Measurements from ENCODE around the gene TCP11L2.
A peak's percentile ranks its signal among the peaks of the same experiment; 100 is the strongest.

Gene TCP11L2

GRCh38 chr12:106358396-106359241 is 56.1 kb downstream of the TCP11L2 start:
- Histone ChIP-seq H3K27ac (ENCODE audit: poor library complexity, severe bottlenecking) (peak overlapping the region; percentile 50), H3K36me3 (ENCODE audit: low read depth) (no peaks in the 10 kb centered on the region), H3K27me3 (ENCODE audit: insufficient read depth, poor library complexity, severe bottlenecking) (no peaks in the 10 kb centered on the region), H3K4me1 (ENCODE audit: insufficient read depth, poor library complexity, severe bottlenecking) (peaks cover 3% of the 10 kb centered on the region), H3K4me3 (ENCODE audit: severe bottlenecking) (peak overlapping the region; percentile 76), H3K9me3 (ENCODE audit: severe bottlenecking) (no peaks in the 10 kb centered on the region)
- no peak for TF ChIP-seq CTCF (IDR thresholded peaks at IDR 0.05; ENCODE audit: poor library complexity, severe bottlenecking)
- ATAC-seq (ENCODE audit: low read depth) (peak; percentile 13), DNase-seq (ENCODE audit: low spot score) (no peak)

- no peaks in the 10 kb centered on the region for H3K36me3 ChIP-seq (ENCODE audit: low read depth)
Observed at GRCh38 chr12:106359646-106360399, 57.3 kb downstream of the TCP11L2 start.

GRCh38 chr12:106360400-106360994 is 58.0 kb downstream of the TCP11L2 start:
- TF ChIP-seq CTCF (IDR thresholded peaks at IDR 0.05; ENCODE audit: poor library complexity, severe bottlenecking) = no peak
- Histone ChIP-seq H3K27ac (ENCODE audit: poor library complexity, severe bottlenecking) (no peak overlapping the region), H3K4me1 (ENCODE audit: insufficient read depth, poor library complexity, severe bottlenecking) (peaks cover 3% of the 10 kb centered on the region), H3K4me3 (ENCODE audit: severe bottlenecking) (no peak overlapping the region), H3K9me3 (ENCODE audit: severe bottlenecking) (no peaks in the 10 kb centered on the region), H3K27me3 (ENCODE audit: insufficient read depth, poor library complexity, severe bottlenecking) (no peaks in the 10 kb centered on the region), H3K36me3 (ENCODE audit: low read depth) (no peaks in the 10 kb centered on the region)
- DNase-seq (ENCODE audit: low spot score) (no peak), ATAC-seq (ENCODE audit: low read depth) (no peak)

More at GRCh38 chr12:106359646-106360399, 57.3 kb downstream of the TCP11L2 start:
- no peaks in the 10 kb centered on the region for H3K9me3 ChIP-seq (ENCODE audit: severe bottlenecking)
- DNase-seq (ENCODE audit: low spot score) (no peak), ATAC-seq (ENCODE audit: low read depth) (no peak)
- H3K4me1 ChIP-seq (ENCODE audit: insufficient read depth, poor library complexity, severe bottlenecking) = peaks cover 3% of the 10 kb centered on the region
- H3K4me3 ChIP-seq (ENCODE audit: severe bottlenecking) = no peak overlapping the region
- TF ChIP-seq CTCF (IDR thresholded peaks at IDR 0.05; ENCODE audit: poor library complexity, severe bottlenecking) = no peak
- no peaks in the 10 kb centered on the region for H3K27me3 ChIP-seq (ENCODE audit: insufficient read depth, poor library complexity, severe bottlenecking)
- H3K27ac ChIP-seq (ENCODE audit: poor library complexity, severe bottlenecking) = no peak overlapping the region

GRCh38 chr12:106362971-106363370 is 60.4 kb downstream of the TCP11L2 start:
- ATAC-seq (ENCODE audit: low read depth) (no peak), DNase-seq (ENCODE audit: low spot score) (no peak)
- no peak for TF ChIP-seq CTCF (IDR thresholded peaks at IDR 0.05; ENCODE audit: poor library complexity, severe bottlenecking)
- Histone ChIP-seq H3K27ac (ENCODE audit: poor library complexity, severe bottlenecking) (no peak overlapping the region), H3K27me3 (ENCODE audit: insufficient read depth, poor library complexity, severe bottlenecking) (no peaks in the 10 kb centered on the region), H3K4me3 (ENCODE audit: severe bottlenecking) (no peak overlapping the region), H3K36me3 (ENCODE audit: low read depth) (peaks cover 7% of the 10 kb centered on the region), H3K4me1 (ENCODE audit: insufficient read depth, poor library complexity, severe bottlenecking) (no peaks in the 10 kb centered on the region), H3K9me3 (ENCODE audit: severe bottlenecking) (no peaks in the 10 kb centered on the region)
